Liver (tissue), 9 donors: ENCODE data around the gene TMIGD3. TPM values are rescaled to one million over a fixed set of nuclear protein-coding genes. Genes with fewer than 3 reads are reported as not detected.

Experiments
- DNase-seq: peaks from one replicate; pipeline ENCODE4 v3.0.0-alpha.2; 2017; ENCODE audit warnings: low spot score
- H3K27ac ChIP-seq, 2 donors: one replicate each; pipeline ENCODE4 v1.7.0; 2013; ENCODE audit warnings: inconsistent platforms in 2 of 2, low read length in 2 of 2, control low read depth in 1 of 2, low read depth in 1 of 2, mild to moderate bottlenecking in 1 of 2
- H3K27me3 ChIP-seq, 4 donors: one replicate each; pipeline versions ENCODE4 v1.6.1 to v1.7.0; 2013; ENCODE audit warnings: low read length in 3 of 4, inconsistent platforms in 1 of 4, mild to moderate bottlenecking in 1 of 4, moderate library complexity in 1 of 4; ENCODE audit not compliant: control insufficient read depth in 4 of 4, insufficient read depth in 4 of 4
- H3K36me3 ChIP-seq, 4 donors: one replicate each; pipeline versions ENCODE4 v1.6.1 to v1.7.0; 2013; ENCODE audit warnings: low read length in 3 of 4, mild to moderate bottlenecking in 3 of 4, low read depth in 1 of 4, moderate library complexity in 1 of 4; ENCODE audit not compliant: control insufficient read depth in 4 of 4, insufficient read depth in 3 of 4
- H3K4me1 ChIP-seq, 4 donors: one replicate each; pipeline versions ENCODE4 v1.6.1 to v1.7.0; 2013; ENCODE audit warnings: low read length in 3 of 4, mild to moderate bottlenecking in 3 of 4, moderate library complexity in 1 of 4; ENCODE audit not compliant: control insufficient read depth in 4 of 4, insufficient read depth in 4 of 4
- H3K4me3 ChIP-seq, 3 donors: one replicate each; pipeline versions ENCODE4 v1.6.1 to v1.7.0; 2013; ENCODE audit warnings: low read length in 3 of 3, control low read depth in 1 of 3, low read depth in 1 of 3, mild to moderate bottlenecking in 1 of 3
- H3K9ac ChIP-seq, 2 donors: one replicate each; pipeline ENCODE4 v1.7.0; 2013; ENCODE audit warnings: low read length in 2 of 2, mild to moderate bottlenecking in 2 of 2, moderate library complexity in 2 of 2, control low read depth in 1 of 2, low read depth in 1 of 2
- H3K9me3 ChIP-seq, 4 donors: one replicate each; pipeline versions ENCODE4 v1.6.1 to v1.7.0; 2013; ENCODE audit warnings: low read length in 3 of 4; ENCODE audit not compliant: control insufficient read depth in 4 of 4
- EGR1 ChIP-seq, 2 donors: IDR thresholded peaks; 2 replicates each; pipeline ENCODE4 v1.6.1; 2016 to 2018; ENCODE audit warnings: antibody characterized with exemption in 2 of 2, low read depth in 2 of 2
- FOXA1 ChIP-seq: IDR thresholded peaks from 2 replicates; pipeline ENCODE4 v1.6.1; 2016; ENCODE audit warnings: antibody characterized with exemption
- FOXA2 ChIP-seq: IDR thresholded peaks from 2 replicates; pipeline ENCODE4 v1.6.1; 2016; ENCODE audit warnings: antibody characterized with exemption
- GABPA ChIP-seq, 2 donors: IDR thresholded peaks in 1 of 2; conservative IDR thresholded peaks in 1 of 2; 2 replicates each; pipeline ENCODE4 v1.6.1; 2016; ENCODE audit warnings: antibody characterized with exemption in 2 of 2, mild to moderate bottlenecking in 1 of 2, moderate library complexity in 1 of 2
- HNF4A ChIP-seq, 2 donors: conservative IDR thresholded peaks; 2 replicates each; pipeline ENCODE4 v1.6.1; 2016; ENCODE audit warnings: antibody characterized with exemption in 2 of 2, mild to moderate bottlenecking in 2 of 2
- HNF4G ChIP-seq: IDR thresholded peaks from 2 replicates; pipeline ENCODE4 v1.6.1; 2016; ENCODE audit warnings: antibody characterized with exemption
- JUND ChIP-seq, 2 donors: IDR thresholded peaks; 2 replicates each; pipeline ENCODE4 v1.6.1; 2016; ENCODE audit warnings: antibody characterized with exemption in 2 of 2
- NR2F2 ChIP-seq: IDR thresholded peaks from 2 replicates; pipeline ENCODE4 v1.6.1; 2016; ENCODE audit warnings: antibody characterized with exemption
- RXRA ChIP-seq, 2 donors: IDR thresholded peaks; 2 replicates each; pipeline ENCODE4 v1.6.1; 2017 to 2018; ENCODE audit warnings: antibody characterized with exemption in 2 of 2, mild to moderate bottlenecking in 1 of 2
- SP1 ChIP-seq: IDR thresholded peaks from 2 replicates; pipeline ENCODE4 v1.6.1; 2018; ENCODE audit warnings: antibody characterized with exemption, mild to moderate bottlenecking
- TAF1 ChIP-seq: conservative IDR thresholded peaks from 2 replicates; pipeline ENCODE4 v1.6.1; 2016; ENCODE audit warnings: antibody characterized with exemption, mild to moderate bottlenecking
- YY1 ChIP-seq: IDR thresholded peaks from 2 replicates; pipeline ENCODE4 v1.6.1; 2016; ENCODE audit warnings: antibody characterized with exemption, mild to moderate bottlenecking
- WGBS: extraction: QIAGEN DNeasy Blood & Tissue Kit; methylation state at CpG from one replicate; pipeline ENCODE4 v1.1.7; 2013; 5-methylcytosine and 5-hydroxymethylcytosine counted together
- polyA plus RNA-seq, 2 donors: library from polyadenylated mRNA; stranded (reverse) in 1 of 2; unstranded in 1 of 2; fragments of 200-250 nt in 1 of 2; fragments of >200 nt in 1 of 2; fragmentation: Nextera tagmentation in 1 of 2; extraction: Ambion mirVana in 1 of 2; gene quantifications; one replicate each; pipeline versions ENCODE4 v1.2.1 to v1.2.3, GENCODE V29; 2013 to 2015
- total RNA-seq, 2 donors: library from RNA; depleted of rRNA; stranded (reverse); fragments of >200 nt; gene quantifications; one replicate each; pipeline ENCODE4 v1.2.3, GENCODE V29; 2014
- TF ChIP-seq, protein P1 (sequence below): IDR thresholded peaks from 2 replicates; pipeline ENCODE4 v1.6.1; 2016; ENCODE audit warnings: antibody characterized with exemption
- TF ChIP-seq, protein P2 (sequence below): IDR thresholded peaks from 2 replicates; pipeline ENCODE4 v1.6.1; 2016; ENCODE audit warnings: antibody characterized with exemption, mild to moderate bottlenecking
- TF ChIP-seq, protein P3 (sequence below): IDR thresholded peaks from 2 replicates; pipeline ENCODE4 v1.6.1; 2016; ENCODE audit warnings: antibody characterized with exemption
- TF ChIP-seq, protein P4 (sequence below): fragments of 150-350 bp; IDR thresholded peaks from 2 replicates; pipeline ENCODE4 v1.5.1; 2017; ENCODE audit warnings: improper control_type of control experiment, low read depth, low read length; ENCODE audit not compliant: missing input control
- TF ChIP-seq, protein P5 (sequence below): IDR thresholded peaks from 2 replicates; pipeline ENCODE4 v1.6.1; 2016; ENCODE audit warnings: antibody characterized with exemption
- donor health status: healthy.
- donor health status: healthy.
- donor health status: healthy.
- donor health status: healthy.
- donor health status: healthy.

Gene TMIGD3
- total and polyA plus RNA-seq, 4 donors = 2.6 to 5.9 (median 4.6) TPM

DNA sequence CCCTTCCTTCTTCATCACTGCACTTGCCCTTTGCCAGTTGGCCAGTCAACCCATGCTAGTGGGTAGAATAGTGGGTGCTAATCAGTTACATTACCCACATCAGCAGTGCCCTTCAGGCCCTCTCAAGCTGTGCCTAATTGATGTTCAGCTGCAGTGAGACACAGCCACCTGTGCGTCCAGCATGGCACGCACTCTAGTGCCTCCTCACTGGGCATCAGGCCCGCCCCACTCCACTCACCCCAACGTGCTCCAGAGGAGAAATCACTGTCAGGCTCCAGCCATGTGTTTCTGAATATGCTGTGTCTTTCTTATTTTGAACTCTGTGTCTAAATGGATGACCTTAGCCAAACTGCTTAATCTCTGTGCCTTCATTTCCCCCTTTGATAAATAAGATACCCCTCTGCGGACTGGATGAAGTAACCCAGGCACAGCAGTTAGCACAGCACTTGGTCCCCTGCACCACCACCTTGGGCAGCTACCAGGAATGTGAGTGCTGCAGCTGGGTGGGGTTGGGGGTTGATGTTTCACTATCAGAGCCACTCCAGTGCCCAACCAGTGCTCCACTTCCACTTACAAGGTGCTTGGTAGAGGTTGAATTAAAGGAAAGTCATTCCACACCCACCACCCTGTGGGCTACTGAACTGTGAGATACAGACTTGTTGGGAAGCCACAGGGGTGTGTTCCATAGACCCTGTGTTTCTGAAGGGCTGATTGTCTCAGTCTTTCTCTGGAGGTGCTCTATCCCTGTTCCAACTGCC is 8.9 kb upstream of the TMIGD3 start:
- Histone ChIP-seq H3K9ac (no peak overlapping the region), H3K27ac (no peak overlapping the region), H3K36me3 (no peaks in the 10 kb centered on the region), H3K4me3 (no peak overlapping the region), H3K9me3 (no peaks in the 10 kb centered on the region), H3K4me1 (peaks cover 11 to 32% (median 26%) of the 10 kb centered on the region in 4 donors), H3K27me3 (no peaks in the 10 kb centered on the region)
- WGBS = 87% methylated on average over 5 of the region's 5 CpGs
- DNase-seq = no peak
- TF ChIP-seq SP1 = no peak
- no peak for TF ChIP-seq NR2F2
- TF ChIP-seq FOXA1 = no peak
- no peak for TF ChIP-seq GABPA (IDR thresholded peaks at IDR 0.05 in 1 of 2, conservative IDR thresholded peaks at IDR 0.05 in 1 of 2)
- TF ChIP-seq, protein P1, sequence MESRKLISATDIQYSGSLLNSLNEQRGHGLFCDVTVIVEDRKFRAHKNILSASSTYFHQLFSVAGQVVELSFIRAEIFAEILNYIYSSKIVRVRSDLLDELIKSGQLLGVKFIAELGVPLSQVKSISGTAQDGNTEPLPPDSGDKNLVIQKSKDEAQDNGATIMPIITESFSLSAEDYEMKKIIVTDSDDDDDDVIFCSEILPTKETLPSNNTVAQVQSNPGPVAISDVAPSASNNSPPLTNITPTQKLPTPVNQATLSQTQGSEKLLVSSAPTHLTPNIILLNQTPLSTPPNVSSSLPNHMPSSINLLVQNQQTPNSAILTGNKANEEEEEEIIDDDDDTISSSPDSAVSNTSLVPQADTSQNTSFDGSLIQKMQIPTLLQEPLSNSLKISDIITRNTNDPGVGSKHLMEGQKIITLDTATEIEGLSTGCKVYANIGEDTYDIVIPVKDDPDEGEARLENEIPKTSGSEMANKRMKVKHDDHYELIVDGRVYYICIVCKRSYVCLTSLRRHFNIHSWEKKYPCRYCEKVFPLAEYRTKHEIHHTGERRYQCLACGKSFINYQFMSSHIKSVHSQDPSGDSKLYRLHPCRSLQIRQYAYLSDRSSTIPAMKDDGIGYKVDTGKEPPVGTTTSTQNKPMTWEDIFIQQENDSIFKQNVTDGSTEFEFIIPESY = no peak
- no peak for TF ChIP-seq JUND (IDR thresholded peaks at IDR 0.05)
- no peak for TF ChIP-seq RXRA (IDR thresholded peaks at IDR 0.05)
- TF ChIP-seq TAF1 = no peak
- TF ChIP-seq, protein P2, sequence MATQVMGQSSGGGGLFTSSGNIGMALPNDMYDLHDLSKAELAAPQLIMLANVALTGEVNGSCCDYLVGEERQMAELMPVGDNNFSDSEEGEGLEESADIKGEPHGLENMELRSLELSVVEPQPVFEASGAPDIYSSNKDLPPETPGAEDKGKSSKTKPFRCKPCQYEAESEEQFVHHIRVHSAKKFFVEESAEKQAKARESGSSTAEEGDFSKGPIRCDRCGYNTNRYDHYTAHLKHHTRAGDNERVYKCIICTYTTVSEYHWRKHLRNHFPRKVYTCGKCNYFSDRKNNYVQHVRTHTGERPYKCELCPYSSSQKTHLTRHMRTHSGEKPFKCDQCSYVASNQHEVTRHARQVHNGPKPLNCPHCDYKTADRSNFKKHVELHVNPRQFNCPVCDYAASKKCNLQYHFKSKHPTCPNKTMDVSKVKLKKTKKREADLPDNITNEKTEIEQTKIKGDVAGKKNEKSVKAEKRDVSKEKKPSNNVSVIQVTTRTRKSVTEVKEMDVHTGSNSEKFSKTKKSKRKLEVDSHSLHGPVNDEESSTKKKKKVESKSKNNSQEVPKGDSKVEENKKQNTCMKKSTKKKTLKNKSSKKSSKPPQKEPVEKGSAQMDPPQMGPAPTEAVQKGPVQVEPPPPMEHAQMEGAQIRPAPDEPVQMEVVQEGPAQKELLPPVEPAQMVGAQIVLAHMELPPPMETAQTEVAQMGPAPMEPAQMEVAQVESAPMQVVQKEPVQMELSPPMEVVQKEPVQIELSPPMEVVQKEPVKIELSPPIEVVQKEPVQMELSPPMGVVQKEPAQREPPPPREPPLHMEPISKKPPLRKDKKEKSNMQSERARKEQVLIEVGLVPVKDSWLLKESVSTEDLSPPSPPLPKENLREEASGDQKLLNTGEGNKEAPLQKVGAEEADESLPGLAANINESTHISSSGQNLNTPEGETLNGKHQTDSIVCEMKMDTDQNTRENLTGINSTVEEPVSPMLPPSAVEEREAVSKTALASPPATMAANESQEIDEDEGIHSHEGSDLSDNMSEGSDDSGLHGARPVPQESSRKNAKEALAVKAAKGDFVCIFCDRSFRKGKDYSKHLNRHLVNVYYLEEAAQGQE = no peak
- TF ChIP-seq, protein P3, sequence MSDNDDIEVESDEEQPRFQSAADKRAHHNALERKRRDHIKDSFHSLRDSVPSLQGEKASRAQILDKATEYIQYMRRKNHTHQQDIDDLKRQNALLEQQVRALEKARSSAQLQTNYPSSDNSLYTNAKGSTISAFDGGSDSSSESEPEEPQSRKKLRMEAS = no peak
- no peak for TF ChIP-seq HNF4A (conservative IDR thresholded peaks at IDR 0.05)

DNA sequence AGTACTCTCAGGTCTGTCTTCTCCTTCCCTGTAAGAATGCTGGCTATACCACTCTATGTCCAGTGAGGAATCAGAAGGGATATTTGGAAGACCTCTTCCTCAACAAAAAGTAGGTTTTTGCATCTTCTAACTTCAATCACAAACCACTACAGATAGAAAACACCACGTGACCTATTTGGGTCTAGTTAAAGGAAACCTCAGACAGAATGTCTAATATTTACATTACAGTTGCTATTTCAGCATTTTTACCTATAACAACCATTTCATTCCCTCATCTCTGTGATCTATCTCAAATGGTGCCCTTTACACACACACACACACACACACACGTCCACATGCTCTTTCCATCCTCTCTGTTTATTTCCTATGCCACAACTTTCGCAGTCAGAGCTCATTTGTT is 7.9 kb upstream of the TMIGD3 start:
- TF ChIP-seq EGR1 (IDR thresholded peaks at IDR 0.05; ENCODE audit: low read depth in 2 of 2) = no peak
- TF ChIP-seq, protein P3 = no peak
- no peak for TF ChIP-seq HNF4A (conservative IDR thresholded peaks at IDR 0.05)
- no peak for TF ChIP-seq NR2F2
- TF ChIP-seq RXRA (IDR thresholded peaks at IDR 0.05) = no peak
- TF ChIP-seq, protein P4, sequence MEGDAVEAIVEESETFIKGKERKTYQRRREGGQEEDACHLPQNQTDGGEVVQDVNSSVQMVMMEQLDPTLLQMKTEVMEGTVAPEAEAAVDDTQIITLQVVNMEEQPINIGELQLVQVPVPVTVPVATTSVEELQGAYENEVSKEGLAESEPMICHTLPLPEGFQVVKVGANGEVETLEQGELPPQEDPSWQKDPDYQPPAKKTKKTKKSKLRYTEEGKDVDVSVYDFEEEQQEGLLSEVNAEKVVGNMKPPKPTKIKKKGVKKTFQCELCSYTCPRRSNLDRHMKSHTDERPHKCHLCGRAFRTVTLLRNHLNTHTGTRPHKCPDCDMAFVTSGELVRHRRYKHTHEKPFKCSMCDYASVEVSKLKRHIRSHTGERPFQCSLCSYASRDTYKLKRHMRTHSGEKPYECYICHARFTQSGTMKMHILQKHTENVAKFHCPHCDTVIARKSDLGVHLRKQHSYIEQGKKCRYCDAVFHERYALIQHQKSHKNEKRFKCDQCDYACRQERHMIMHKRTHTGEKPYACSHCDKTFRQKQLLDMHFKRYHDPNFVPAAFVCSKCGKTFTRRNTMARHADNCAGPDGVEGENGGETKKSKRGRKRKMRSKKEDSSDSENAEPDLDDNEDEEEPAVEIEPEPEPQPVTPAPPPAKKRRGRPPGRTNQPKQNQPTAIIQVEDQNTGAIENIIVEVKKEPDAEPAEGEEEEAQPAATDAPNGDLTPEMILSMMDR = no peak
- no peak for TF ChIP-seq YY1
- no peak for TF ChIP-seq SP1
- TF ChIP-seq, protein P2 = no peak
- TF ChIP-seq FOXA2 = no peak
- TF ChIP-seq, protein P1 = no peak
- TF ChIP-seq HNF4G = no peak
- TF ChIP-seq GABPA (IDR thresholded peaks at IDR 0.05 in 1 of 2, conservative IDR thresholded peaks at IDR 0.05 in 1 of 2) = no peak
- TF ChIP-seq, protein P5, sequence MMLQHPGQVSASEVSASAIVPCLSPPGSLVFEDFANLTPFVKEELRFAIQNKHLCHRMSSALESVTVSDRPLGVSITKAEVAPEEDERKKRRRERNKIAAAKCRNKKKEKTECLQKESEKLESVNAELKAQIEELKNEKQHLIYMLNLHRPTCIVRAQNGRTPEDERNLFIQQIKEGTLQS = no peak
- H3K36me3 ChIP-seq = no peaks in the 10 kb centered on the region
- WGBS = 75% methylated on average over 3 of the region's 3 CpGs
- H3K27me3 ChIP-seq = no peaks in the 10 kb centered on the region
- H3K27ac ChIP-seq = no peak overlapping the region
- no peak overlapping the region for H3K9ac ChIP-seq
- DNase-seq = no peak
- H3K9me3 ChIP-seq = no peaks in the 10 kb centered on the region
- peaks cover 11 to 32% (median 22%) of the 10 kb centered on the region in 4 donors for H3K4me1 ChIP-seq
- H3K4me3 ChIP-seq = no peak overlapping the region
